ENCODE measurements around the gene MAML2.

The MAML2 gene

GRCh38 chr11:96122601-96123074 is 220.4 kb downstream of the MAML2 start:
- H3K9me3 ChIP-seq (ENCODE audit: severe bottlenecking), result no peaks in the 10 kb centered on the region
- no peaks in the 10 kb centered on the region for H3K27me3 ChIP-seq (ENCODE audit: insufficient read depth, poor library complexity, severe bottlenecking)
- peaks cover 10% of the 10 kb centered on the region for H3K4me1 ChIP-seq (ENCODE audit: insufficient read depth, poor library complexity, severe bottlenecking)
- ATAC-seq (ENCODE audit: low read depth) (peak; percentile 91), DNase-seq (ENCODE audit: low spot score) (peak; percentile 61)
- H3K36me3 ChIP-seq (ENCODE audit: low read depth), result no peaks in the 10 kb centered on the region
- TF ChIP-seq CTCF (IDR thresholded peaks at IDR 0.05; ENCODE audit: poor library complexity, severe bottlenecking), result peak; percentile 28
- peak overlapping the region; percentile 63 for H3K27ac ChIP-seq (ENCODE audit: poor library complexity, severe bottlenecking)
- no peak overlapping the region for H3K4me3 ChIP-seq (ENCODE audit: severe bottlenecking)

GRCh38 chr11:96119211-96119610 is 223.8 kb downstream of the MAML2 start:
- no peak for DNase-seq (ENCODE audit: low spot score)
- Histone ChIP-seq H3K27ac (ENCODE audit: poor library complexity, severe bottlenecking) (no peak overlapping the region), H3K9me3 (ENCODE audit: severe bottlenecking) (no peaks in the 10 kb centered on the region)

GRCh38 chr11:96116376-96116775 is 226.6 kb downstream of the MAML2 start:
- no peaks in the 10 kb centered on the region for H3K9me3 ChIP-seq (ENCODE audit: severe bottlenecking)
- DNase-seq (ENCODE audit: low spot score), result no peak
- ATAC-seq (ENCODE audit: low read depth), result no peak
- TF ChIP-seq CTCF (IDR thresholded peaks at IDR 0.05; ENCODE audit: poor library complexity, severe bottlenecking), result no peak
- H3K27me3 ChIP-seq (ENCODE audit: insufficient read depth, poor library complexity, severe bottlenecking), result no peaks in the 10 kb centered on the region
- H3K4me1 ChIP-seq (ENCODE audit: insufficient read depth, poor library complexity, severe bottlenecking), result peaks cover 18% of the 10 kb centered on the region
- H3K27ac ChIP-seq (ENCODE audit: poor library complexity, severe bottlenecking), result no peak overlapping the region
- no peak overlapping the region for H3K4me3 ChIP-seq (ENCODE audit: severe bottlenecking)
- H3K36me3 ChIP-seq (ENCODE audit: low read depth), result no peaks in the 10 kb centered on the region

More at GRCh38 chr11:96119211-96119610, 223.8 kb downstream of the MAML2 start:
- no peaks in the 10 kb centered on the region for H3K27me3 ChIP-seq (ENCODE audit: insufficient read depth, poor library complexity, severe bottlenecking)
- H3K36me3 ChIP-seq (ENCODE audit: low read depth), result no peaks in the 10 kb centered on the region
- no peak for TF ChIP-seq CTCF (IDR thresholded peaks at IDR 0.05; ENCODE audit: poor library complexity, severe bottlenecking)
- peaks cover 17% of the 10 kb centered on the region for H3K4me1 ChIP-seq (ENCODE audit: insufficient read depth, poor library complexity, severe bottlenecking)
- no peak for ATAC-seq (ENCODE audit: low read depth)
- H3K4me3 ChIP-seq (ENCODE audit: severe bottlenecking), result no peak overlapping the region

GRCh38 chr11:96114178-96115064 is 228.6 kb downstream of the MAML2 start:
- Histone ChIP-seq H3K36me3 (ENCODE audit: low read depth) (no peaks in the 10 kb centered on the region), H3K27me3 (ENCODE audit: insufficient read depth, poor library complexity, severe bottlenecking) (no peaks in the 10 kb centered on the region), H3K4me1 (ENCODE audit: insufficient read depth, poor library complexity, severe bottlenecking) (peaks cover 21% of the 10 kb centered on the region), H3K4me3 (ENCODE audit: severe bottlenecking) (no peak overlapping the region), H3K9me3 (ENCODE audit: severe bottlenecking) (no peaks in the 10 kb centered on the region), H3K27ac (ENCODE audit: poor library complexity, severe bottlenecking) (no peak overlapping the region)
- no peak for TF ChIP-seq CTCF (IDR thresholded peaks at IDR 0.05; ENCODE audit: poor library complexity, severe bottlenecking)
- DNase-seq (ENCODE audit: low spot score), result no peak
- ATAC-seq (ENCODE audit: low read depth), result peak; percentile 62

Measured in RWPE2 (cell line).